Left renal cortex interstitium (tissue), 4 donors: ENCODE measurements around the gene MBNL2. TPM values are rescaled to one million over a fixed set of nuclear protein-coding genes. Genes with fewer than 3 reads are reported as not detected.
"Not testable (repeated sequence)": the region's sequence is repeated elsewhere in the genome, so short reads cannot be mapped to it uniquely, and the experiment has no call there.

Source experiments
- DNase-seq, 4 donors: peaks; one replicate each; pipeline ENCODE4 v3.0.0-alpha.2; 2013; ENCODE audit warnings: low read depth in 4 of 4, low spot score in 2 of 4, missing footprints in 1 of 4
- polyA plus RNA-seq, 4 donors: library from polyadenylated mRNA; unstranded; fragments of 120-200 nt; gene quantifications; one replicate each; pipeline ENCODE4 v1.2.1, GENCODE V29; 2013; ENCODE audit not compliant: insufficient read length in 4 of 4

The MBNL2 gene
- polyA plus RNA-seq, 4 donors: 59.5 to 68.6 (median 62.5) TPM

- DNase-seq: not testable (repeated sequence)
These were observed 14.9 kb upstream of the MBNL2 start for GRCh38 chr13:97207252-97207651.

- DNase-seq: no peak
These were observed 10.8 kb upstream of the MBNL2 start for GRCh38 chr13:97211300-97211699.

DNA sequence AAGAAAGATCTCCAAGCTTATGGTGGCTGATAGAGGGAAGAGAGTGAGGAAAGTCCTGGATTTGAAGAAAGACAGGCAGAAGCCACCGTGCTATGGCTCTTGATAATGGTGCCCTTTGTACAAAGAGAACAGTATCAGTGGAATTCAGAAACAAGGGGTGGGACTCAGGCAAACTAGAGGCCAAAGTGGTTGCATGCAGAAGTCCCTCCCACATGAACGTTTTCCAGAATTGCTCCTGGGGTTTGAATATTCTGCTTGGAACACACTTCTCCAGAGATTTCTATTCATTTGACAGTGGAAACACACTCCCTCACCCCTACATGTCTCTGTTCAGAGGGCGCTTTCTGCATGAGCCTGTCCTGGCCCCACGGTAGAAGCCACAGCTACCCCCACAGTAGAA, 10.1 kb upstream of the MBNL2 start:
- no peak for DNase-seq

DNA sequence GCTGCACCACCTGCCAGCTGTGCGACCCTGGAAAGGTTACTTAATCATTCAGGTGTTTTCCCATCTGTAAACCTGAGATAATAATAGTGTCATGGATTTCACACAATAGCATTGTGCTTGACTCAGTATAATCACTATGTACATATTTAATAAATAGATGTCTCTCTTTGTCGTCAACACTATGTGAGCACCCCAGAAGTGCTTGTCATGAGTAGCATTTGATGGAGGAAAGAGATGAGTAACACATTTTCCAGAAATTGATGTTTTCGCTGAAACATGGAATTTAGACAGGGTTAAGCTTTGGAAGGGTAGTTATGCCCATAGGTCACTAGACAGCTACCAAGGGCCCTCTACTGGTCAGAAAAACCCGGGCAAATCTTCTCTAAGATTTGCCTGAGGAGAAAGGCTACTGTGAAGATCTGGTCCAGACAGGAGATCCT, 9.5 kb upstream of the MBNL2 start:
- no peak for DNase-seq

DNA sequence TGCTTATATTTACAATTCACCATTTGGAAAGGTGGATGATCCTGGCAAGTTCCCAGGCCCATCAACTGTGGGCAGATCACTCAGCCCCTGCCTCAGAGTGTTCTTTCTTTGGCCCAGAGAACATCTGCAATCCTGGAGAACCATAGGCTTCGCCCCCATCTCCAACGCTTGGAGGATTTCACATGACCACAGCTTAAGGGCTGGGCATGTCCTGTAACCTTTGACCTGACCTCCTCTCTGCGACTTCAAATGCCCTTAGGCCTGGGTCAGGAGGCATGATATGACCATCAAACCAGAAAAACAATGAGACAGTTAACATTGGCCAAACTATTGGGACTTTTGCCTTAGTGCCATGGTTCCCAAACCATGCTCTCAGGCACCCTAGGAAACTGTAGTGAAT, 7.2 kb upstream of the MBNL2 start:
- no peak for DNase-seq

GRCh38 chr13:97215325-97215724, 6.8 kb upstream of the MBNL2 start:
- no peak for DNase-seq

DNA sequence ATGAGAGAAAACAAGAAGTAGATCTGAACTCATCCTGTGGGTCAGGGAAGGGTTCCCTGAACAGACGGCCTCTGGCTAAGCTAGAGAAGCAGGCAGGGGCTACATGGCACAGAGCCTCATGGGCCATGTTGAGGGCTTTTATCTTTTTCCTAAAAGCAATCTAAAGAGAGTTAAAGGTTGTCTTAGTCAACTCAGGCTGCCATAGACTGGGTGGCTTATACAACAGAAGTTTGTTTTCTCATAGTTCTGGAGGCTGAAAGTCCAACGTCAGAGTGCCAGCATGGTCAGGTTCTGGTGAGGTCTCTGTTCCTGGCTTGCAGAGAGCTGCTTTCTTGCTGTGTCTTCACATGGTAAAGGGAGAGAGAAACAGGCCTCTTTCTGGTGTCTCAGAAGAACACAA, 2.9 kb upstream of the MBNL2 start:
- no peak for DNase-seq

- DNase-seq: no peak
These were observed 1.8 kb upstream of the MBNL2 start for GRCh38 chr13:97220151-97220900.

- no peak for DNase-seq
These were observed 1.1 kb upstream of the MBNL2 start for GRCh38 chr13:97221046-97221445.

DNA sequence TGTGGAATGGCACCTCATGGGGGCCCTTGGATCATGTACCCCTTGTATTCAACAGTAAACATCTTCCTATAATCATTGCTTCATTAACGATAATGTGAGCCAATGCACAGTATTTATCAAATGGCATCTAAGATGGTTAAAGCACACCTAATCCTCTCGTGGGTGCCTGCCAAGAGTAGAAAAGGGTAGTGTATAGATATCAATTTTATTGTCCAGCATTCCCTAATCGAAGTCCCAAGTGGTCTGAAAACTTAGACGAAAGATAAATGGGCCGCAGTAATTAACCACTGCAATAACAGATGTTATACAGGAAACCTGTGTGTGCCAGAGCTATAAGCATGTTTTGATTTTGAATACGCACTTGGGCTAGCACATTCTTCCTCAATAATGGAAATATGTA, 667 bp upstream of the MBNL2 start:
- DNase-seq: no peak

DNA sequence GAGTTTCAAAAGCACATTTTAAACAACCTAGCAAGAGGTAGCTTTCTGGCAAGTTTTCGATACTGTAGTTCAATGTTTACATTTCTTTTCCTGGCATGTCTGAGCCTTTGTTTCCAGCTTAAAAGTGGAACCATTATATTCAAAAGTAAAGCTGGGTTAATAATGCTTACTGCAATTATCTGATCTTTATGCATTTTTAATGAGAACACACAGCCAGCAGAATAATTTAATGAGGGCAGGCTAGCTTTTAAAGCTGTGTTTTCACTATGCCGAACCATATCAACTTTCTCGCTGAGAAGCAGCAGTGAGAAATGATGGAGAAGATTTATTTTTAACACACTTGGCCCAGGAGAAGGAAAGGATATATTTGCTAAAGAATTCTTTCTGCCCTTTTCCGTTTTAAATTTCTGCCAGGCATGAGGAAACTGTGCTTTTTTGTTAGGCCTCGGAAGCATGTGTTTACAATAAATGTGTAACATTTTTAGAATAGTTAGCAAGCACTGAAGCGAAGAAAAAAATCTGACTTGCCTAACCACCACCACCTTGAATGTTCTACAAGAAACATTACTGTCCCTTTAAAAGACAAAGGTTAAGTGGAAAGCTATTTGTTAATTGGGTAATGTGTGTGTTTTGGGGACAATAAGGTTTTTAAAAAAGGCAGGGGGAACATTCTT, 1.0 kb downstream of the MBNL2 start:
- peak in 1 of 4 donors; percentile 78 for DNase-seq

GRCh38 chr13:97223711-97224541, 1.8 kb downstream of the MBNL2 start:
- DNase-seq: peak in 3 of 4 donors; percentile 50 to 88 (median 80)

DNA sequence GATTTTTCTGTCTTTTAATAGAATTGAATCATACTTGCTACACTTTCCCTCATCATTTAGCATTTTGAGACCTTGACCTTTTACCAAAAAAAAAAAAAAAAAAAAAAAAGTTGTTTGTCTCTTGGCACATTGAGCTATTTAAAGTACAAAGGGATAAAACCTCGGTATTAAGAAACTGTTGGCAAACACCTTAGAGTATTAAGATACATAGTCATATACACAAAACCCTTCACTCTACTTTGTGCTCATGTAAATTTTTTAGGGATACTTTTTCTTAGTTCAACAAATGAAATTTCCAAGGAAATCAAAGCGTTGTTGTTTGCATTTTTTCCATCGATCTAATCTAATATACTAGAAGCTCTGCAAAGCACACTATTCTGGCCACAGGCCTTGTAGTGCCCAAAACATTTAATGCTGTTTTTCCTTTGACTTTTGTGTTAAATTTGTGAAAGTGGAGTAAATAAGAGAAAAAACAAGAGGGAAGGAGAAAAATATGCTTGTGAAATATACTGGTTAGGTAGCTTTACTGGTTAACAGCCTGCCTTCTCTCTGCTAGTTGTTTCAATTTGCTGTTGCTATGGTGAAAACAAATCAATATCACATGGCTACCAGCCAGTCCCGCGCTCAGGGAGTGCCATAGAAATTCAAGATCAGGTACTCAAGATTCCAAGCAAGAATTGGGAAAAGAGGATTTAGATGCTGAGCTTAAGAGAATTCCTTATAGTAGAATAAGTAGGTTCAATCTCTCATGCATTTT, 2.6 kb downstream of the MBNL2 start:
- DNase-seq: no peak

DNA sequence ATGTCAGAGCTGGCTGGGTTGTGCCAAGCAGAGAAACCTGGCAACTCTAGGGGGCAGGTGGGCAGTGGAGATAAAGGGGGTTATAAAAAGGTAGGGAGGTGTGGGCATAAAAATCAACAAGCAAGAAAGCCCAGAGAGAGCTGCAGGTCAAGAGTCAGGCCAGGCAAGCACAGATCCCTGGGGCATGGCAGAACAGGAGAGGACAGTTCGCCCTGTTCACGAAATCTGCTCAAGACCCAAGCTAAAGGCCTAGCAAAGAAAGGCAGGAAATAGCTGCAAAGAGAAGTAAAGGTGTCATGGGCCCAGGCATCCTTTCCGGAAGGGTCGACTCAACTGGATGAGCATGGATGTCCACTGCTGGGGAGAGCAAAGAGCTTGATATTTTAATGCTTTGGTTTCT, 3.4 kb downstream of the MBNL2 start:
- no peak for DNase-seq

- no peak for DNase-seq
These were observed 3.9 kb downstream of the MBNL2 start for GRCh38 chr13:97226013-97226412.

DNA sequence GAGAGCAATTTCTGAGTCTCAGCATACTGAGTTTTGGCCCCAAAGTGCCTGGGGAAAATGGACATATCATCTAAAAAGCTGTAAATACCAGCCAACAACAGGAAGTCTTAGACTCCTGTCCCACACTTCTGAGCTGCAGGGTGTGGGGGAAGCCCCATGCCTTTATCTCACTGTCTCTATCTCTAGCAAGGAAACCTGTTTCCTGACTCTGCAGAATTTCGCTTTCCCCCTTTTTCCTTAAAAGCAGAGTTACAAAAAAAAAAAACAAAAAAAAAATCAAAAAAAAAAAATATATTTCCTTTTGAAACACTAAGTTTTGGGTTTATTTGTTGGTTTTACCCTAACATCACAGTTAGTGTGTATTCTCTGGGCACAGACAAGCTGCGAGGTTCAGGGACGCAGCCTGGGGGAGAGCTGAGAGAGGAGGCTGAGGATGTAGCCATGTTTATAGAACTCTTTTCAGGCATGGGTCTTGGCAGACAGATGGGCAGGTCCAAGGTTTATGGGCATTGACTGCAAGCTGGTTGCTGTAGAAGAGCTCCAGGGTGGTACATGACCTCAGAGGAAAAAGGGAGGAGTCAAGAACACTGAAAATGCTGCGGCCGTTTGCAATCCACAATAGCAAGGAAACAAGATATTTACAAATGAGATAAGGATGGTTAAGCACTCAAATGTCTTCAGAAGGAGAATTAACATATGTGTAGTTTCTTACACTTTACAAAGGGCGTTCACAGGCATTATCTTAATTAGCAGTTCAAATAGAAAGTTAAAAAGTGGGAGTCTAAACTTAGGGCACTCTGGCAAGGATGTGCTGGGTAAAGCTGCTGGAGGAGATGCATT, 4.9 kb downstream of the MBNL2 start:
- no peak for DNase-seq

DNA sequence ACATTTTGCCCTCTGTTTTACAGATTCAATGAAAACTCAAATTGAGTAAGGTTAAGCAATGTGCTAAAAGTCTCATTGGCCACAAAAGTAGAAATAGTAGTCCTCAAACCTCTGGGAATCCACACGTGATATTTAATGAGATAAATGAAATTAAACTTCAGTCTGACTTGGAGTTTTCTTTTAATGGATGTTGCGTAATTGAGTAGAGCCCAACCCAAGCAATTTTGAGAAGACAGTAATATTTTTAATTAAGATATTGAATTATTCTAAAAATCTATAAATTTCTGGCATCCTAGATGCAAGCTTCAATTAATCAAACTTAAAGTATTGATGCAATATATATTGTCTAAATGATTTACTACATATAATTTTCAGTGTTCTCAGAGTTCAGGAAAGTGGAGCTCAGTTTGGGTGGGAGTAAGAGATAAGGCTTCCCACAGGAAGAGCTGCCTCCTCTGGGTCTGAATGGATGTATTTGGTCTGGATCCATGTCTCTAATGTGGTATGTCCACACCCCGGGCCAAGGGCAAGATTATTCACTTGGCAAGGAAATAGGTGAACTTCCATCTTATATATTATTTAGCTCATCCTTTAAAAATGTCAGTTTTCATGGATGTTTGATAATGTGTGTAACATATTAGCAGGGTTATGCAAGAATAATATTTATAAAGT, 6.9 kb downstream of the MBNL2 start:
- no peak for DNase-seq

DNA sequence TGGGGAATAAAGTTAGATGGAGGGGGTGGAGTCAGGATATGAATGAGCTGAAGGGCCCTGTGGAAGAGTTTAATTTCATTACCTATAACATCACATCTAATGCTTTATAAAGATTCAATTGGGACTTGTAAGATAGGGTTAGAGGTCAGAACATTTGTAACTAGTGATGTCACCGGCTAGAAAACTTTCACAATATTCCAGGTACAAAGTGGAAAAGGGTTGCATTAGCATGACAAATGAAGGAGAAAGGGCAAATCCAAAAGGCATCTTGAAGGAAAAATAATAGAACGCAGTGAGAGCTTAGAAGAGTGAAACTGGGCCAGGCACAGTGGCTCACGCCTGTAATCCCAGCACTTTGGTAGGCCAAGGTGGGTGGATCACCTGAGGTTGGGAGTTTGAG, 7.6 kb downstream of the MBNL2 start:
- no peak for DNase-seq

DNA sequence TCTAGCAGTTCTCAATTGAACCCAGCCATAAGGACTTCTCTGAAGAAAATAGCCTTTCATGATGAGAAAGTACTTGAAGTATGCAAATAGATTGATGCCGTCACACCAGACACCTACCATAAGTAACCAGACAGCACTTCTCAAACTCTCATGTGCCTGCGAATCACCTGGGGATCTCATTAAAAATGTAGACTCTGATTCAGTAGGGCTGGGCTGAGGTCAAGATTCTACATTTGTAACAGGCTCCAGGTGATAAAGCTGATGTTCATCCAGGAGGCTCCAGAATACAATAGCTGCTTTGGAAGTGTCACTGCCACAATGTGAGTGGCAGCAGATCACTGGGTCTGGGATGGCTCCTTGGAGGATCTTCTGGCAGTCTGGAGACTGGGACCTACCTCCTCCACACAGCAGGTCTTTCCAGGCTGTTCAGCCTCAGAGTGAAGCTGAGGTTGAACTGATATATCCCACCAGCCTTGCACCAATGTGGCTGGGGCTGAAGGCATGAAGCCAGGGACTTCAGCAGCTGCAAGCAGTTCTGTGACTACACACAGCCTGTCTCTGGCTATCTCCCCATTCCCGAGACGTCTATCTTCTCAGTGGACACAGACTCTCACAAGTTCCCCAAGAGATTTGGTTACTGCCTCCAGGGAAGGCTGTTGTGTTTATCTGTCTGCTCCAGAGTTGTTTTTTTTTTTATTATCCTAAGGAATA, 9.1 kb downstream of the MBNL2 start:
- DNase-seq: no peak
